CD14-positive monocyte (primary cell): Measurements from ENCODE around the gene MACROH2A1. TPM values are rescaled to one million over a fixed set of nuclear protein-coding genes. Genes with fewer than 3 reads are reported as not detected.

Source experiments
- DNase-seq, 3 donors: peaks; one replicate each; pipeline ENCODE4 v3.0.0-alpha.2; 2011 to 2022
- H2AFZ ChIP-seq: 2 replicates; pipeline ENCODE4 v1.6.0; 2012; ENCODE audit warnings: mild to moderate bottlenecking, low read depth, low read length, inconsistent platforms; ENCODE audit not compliant: insufficient read depth, poor library complexity, severe bottlenecking
- H3K27ac ChIP-seq, 2 donors: 1 replicate in 1 of 2; 2 replicates in 1 of 2; pipeline ENCODE4 v1.5.1; 2012 to 2013; ENCODE audit warnings: low read length in 2 of 2, control low read depth in 1 of 2, inconsistent platforms in 1 of 2, low read depth in 1 of 2, mild to moderate bottlenecking in 1 of 2
- H3K27me3 ChIP-seq, 2 donors: one replicate each; pipeline versions ENCODE4 v1.6.0 to v1.6.1; 2011 to 2013; ENCODE audit warnings: low read length in 2 of 2; ENCODE audit not compliant: control insufficient read depth in 2 of 2, insufficient read depth in 2 of 2
- H3K36me3 ChIP-seq, 2 donors: replicated peaks in 1 of 2; 1 replicate in 1 of 2; 2 replicates in 1 of 2; pipeline versions ENCODE4 v1.5.1 to v1.6.1; 2012 to 2013; ENCODE audit warnings: low read length in 2 of 2, control low read depth in 1 of 2, inconsistent platforms in 1 of 2, mild to moderate bottlenecking in 1 of 2; ENCODE audit not compliant: insufficient read depth in 2 of 2, control insufficient read depth in 1 of 2
- H3K4me1 ChIP-seq, 2 donors: 1 replicate in 1 of 2; 2 replicates in 1 of 2; pipeline versions ENCODE4 v1.5.1 to v1.6.1; 2012 to 2013; ENCODE audit warnings: low read length in 2 of 2, control low read depth in 1 of 2, inconsistent platforms in 1 of 2, mild to moderate bottlenecking in 1 of 2, moderate library complexity in 1 of 2; ENCODE audit not compliant: insufficient read depth in 2 of 2, control insufficient read depth in 1 of 2
- H3K4me2 ChIP-seq: replicated peaks from 2 replicates; pipeline ENCODE3; 2012; ENCODE audit warnings: low read length, moderate library complexity, mild to moderate bottlenecking; ENCODE audit not compliant: poor library complexity, severe bottlenecking; ENCODE audit errors: extremely low read depth
- H3K4me3 ChIP-seq, 3 experiments: fragments of 200-600 bp in 1 of 3; sonication (generic) in 1 of 3; replicated peaks in 1 of 3; 1 replicate in 2 of 3; 2 replicates in 1 of 3; pipeline ENCODE4 v1.5.1; 2011 to 2013; ENCODE audit warnings: low read length in 3 of 3, mild to moderate bottlenecking in 3 of 3, control low read depth in 2 of 3, low read depth in 2 of 3, inconsistent platforms in 1 of 3, moderate library complexity in 1 of 3
- H3K79me2 ChIP-seq: 2 replicates; pipeline ENCODE4 v1.6.0; 2012; ENCODE audit warnings: mild to moderate bottlenecking, control low read depth, inconsistent platforms, low read length, moderate library complexity; ENCODE audit not compliant: insufficient read depth
- H3K9ac ChIP-seq: 2 replicates; pipeline ENCODE4 v1.6.0; 2017; ENCODE audit warnings: low read length, mild to moderate bottlenecking; ENCODE audit not compliant: insufficient read depth, poor library complexity, severe bottlenecking
- H3K9me3 ChIP-seq, 2 donors: replicated peaks in 1 of 2; 1 replicate in 1 of 2; 2 replicates in 1 of 2; pipeline versions ENCODE4 v1.5.1 to v1.6.1; 2012 to 2013; ENCODE audit warnings: low read length in 2 of 2, control low read depth in 1 of 2; ENCODE audit not compliant: control insufficient read depth in 1 of 2, insufficient read depth in 1 of 2
- H4K20me1 ChIP-seq: 2 replicates; pipeline ENCODE4 v1.6.0; 2012; ENCODE audit warnings: mild to moderate bottlenecking, low read length, control low read depth, moderate library complexity; ENCODE audit not compliant: insufficient read depth
- H3K27ac Mint-ChIP-seq, 7 donors: one replicate each; pipeline ENCODE4 v1.8.0; 2020; ENCODE audit warnings: mild to moderate bottlenecking in 7 of 7, mixed read lengths in 7 of 7, moderate library complexity in 6 of 7, inconsistent platforms in 2 of 7
- H3K27me3 Mint-ChIP-seq, 3 donors: one replicate each; pipeline ENCODE4 v1.8.0; 2021 to 2022; ENCODE audit warnings: low read depth in 3 of 3, mild to moderate bottlenecking in 3 of 3, mixed read lengths in 3 of 3, moderate library complexity in 3 of 3, inconsistent platforms in 1 of 3
- H3K36me3 Mint-ChIP-seq, 2 donors: one replicate each; pipeline ENCODE4 v1.8.0; 2020; ENCODE audit warnings: mixed read lengths in 2 of 2, inconsistent platforms in 1 of 2, mild to moderate bottlenecking in 1 of 2
- H3K4me1 Mint-ChIP-seq: one replicate; pipeline ENCODE4 v1.8.0; 2020; ENCODE audit warnings: mild to moderate bottlenecking, mixed read lengths
- H3K4me3 Mint-ChIP-seq, 2 donors: one replicate each; pipeline ENCODE4 v1.8.0; 2020; ENCODE audit warnings: mild to moderate bottlenecking in 2 of 2, mixed read lengths in 2 of 2, moderate library complexity in 1 of 2
- H3K9me3 Mint-ChIP-seq, 7 donors: one replicate each; pipeline ENCODE4 v1.8.0; 2020 to 2022; ENCODE audit warnings: mixed read lengths in 7 of 7, mild to moderate bottlenecking in 6 of 7, moderate library complexity in 6 of 7, inconsistent platforms in 2 of 7
- CTCF ChIP-seq: fragments of 200-600 bp; IDR thresholded peaks from one replicate; pipeline ENCODE4 v1.8.0; 2022; ENCODE audit warnings: antibody characterized with exemption, mild to moderate bottlenecking
- WGBS: methylation state at CpG from one replicate; pipeline ENCODE4 v1.1.5; 2013; ENCODE audit warnings: missing lambda C conversion rate; ENCODE audit not compliant: insufficient coverage; 5-methylcytosine and 5-hydroxymethylcytosine counted together
- intact Hi-C, 2 donors: fragments of 100-400 bp; cut with micrococcal nuclease; formaldehyde crosslinking; loops; one replicate each; pipeline versions ENCODE4 v1.15.0 to v1.15.1; 2023
- polyA plus RNA-seq, 3 donors: library from polyadenylated mRNA; depleted of rRNA in 1 of 3; unstranded in 2 of 3; stranded (reverse) in 1 of 3; fragments of 300-500 nt in 2 of 3; fragments of >200 nt in 1 of 3; fragmentation: Illumina TruSeq in 2 of 3; gene quantifications; 1 replicate in 2 of 3; 2 replicates in 1 of 3; pipeline ENCODE4 v1.2.3, GENCODE V29; 2012 to 2021
- small RNA-seq: library from RNA; depleted of rRNA; stranded (forward); fragments of <200 nt; gene quantifications from one replicate; pipeline ENCODE3, GENCODE V24; 2012; ENCODE audit warnings: low read depth; ENCODE audit not compliant: insufficient read length

Gene MACROH2A1
- polyA plus RNA-seq, 3 donors: 352 to 443 (median 440) TPM

GRCh38 chr5:135289651-135290050 lies 109.4 kb downstream of the MACROH2A1 start:
- no peak overlapping the region for H3K9ac ChIP-seq
- no peak for TF ChIP-seq CTCF
- H3K4me2 ChIP-seq: no peak overlapping the region
- no peaks in the 10 kb centered on the region for H3K4me1 ChIP-seq
- H3K36me3 ChIP-seq: no peaks in the 10 kb centered on the region
- Mint-ChIP-seq H3K4me1 (peaks cover under 1% of the 10 kb centered on the region), H3K27me3 (peaks cover 3 to 6% (median 5%) of the 10 kb centered on the region in 3 donors), H3K4me3 (no peak overlapping the region), H3K9me3 (peaks cover 6 to 15% (median 8%) of the 10 kb centered on the region in 7 donors), H3K36me3 (no peaks in the 10 kb centered on the region), H3K27ac (no peak overlapping the region)
- H3K27me3 ChIP-seq: no peaks in the 10 kb centered on the region
- H3K27ac ChIP-seq: no peak overlapping the region
- WGBS: no CpG with 5 or more reads among the region's 1 CpG
- H4K20me1 ChIP-seq: no peaks in the 10 kb centered on the region
- H3K79me2 ChIP-seq: no peaks in the 10 kb centered on the region
- no peak overlapping the region for H2AFZ ChIP-seq
- peaks cover 0 to 5% of the 10 kb centered on the region in 2 donors for H3K9me3 ChIP-seq
- intact Hi-C loops: no loop called here
- no peak for DNase-seq
- H3K4me3 ChIP-seq: no peak overlapping the region

GRCh38 chr5:135287551-135287950 lies 111.5 kb downstream of the MACROH2A1 start:
- Histone ChIP-seq H3K27me3 (peaks cover 0 to 3% of the 10 kb centered on the region in 2 donors), H4K20me1 (no peaks in the 10 kb centered on the region), H3K9me3 (peaks cover 0 to 5% of the 10 kb centered on the region in 2 donors), H3K4me3 (no peak overlapping the region), H3K4me2 (no peak overlapping the region), H2AFZ (no peak overlapping the region), H3K27ac (no peak overlapping the region), H3K4me1 (no peaks in the 10 kb centered on the region), H3K36me3 (no peaks in the 10 kb centered on the region), H3K79me2 (no peaks in the 10 kb centered on the region), H3K9ac (no peak overlapping the region)
- Mint-ChIP-seq H3K9me3 (peaks cover 6 to 18% (median 10%) of the 10 kb centered on the region in 7 donors), H3K4me3 (no peak overlapping the region), H3K4me1 (no peaks in the 10 kb centered on the region), H3K27me3 (peaks cover 5 to 8% (median 6%) of the 10 kb centered on the region in 3 donors), H3K27ac (no peak overlapping the region), H3K36me3 (no peaks in the 10 kb centered on the region)
- WGBS: no CpG with 5 or more reads among the region's 2 CpGs
- DNase-seq: no peak
- TF ChIP-seq CTCF: no peak
- intact Hi-C loops: no loop called here

Small RNA genes lying within 50 kb of the gene (small RNA-seq; reads per million reads assigned to genes)
- not detected for gene DCANP1

Other genes with a start within 250 kb of the MACROH2A1 start
- under 1 TPM; 0.14 to 0.85 (median 0.15) TPM for gene DCANP1, start 48.1 kb upstream of the MACROH2A1 start, polyA plus RNA-seq
- gene TIFAB, start 53.1 kb upstream of the MACROH2A1 start, polyA plus RNA-seq: under 1 TPM; 0.29 to 0.71 (median 0.50) TPM
- not detected for gene NEUROG1, start 136.7 kb upstream of the MACROH2A1 start, polyA plus RNA-seq
- gene CXCL14, start 179.8 kb upstream of the MACROH2A1 start, polyA plus RNA-seq: under 1 TPM in 2 of 3 donors, not detected in 1; 0.07 to 0.12 TPM